NCI-H1694 (cell line): ENCODE measurements around the gene DDN.

Source experiments
- DNase-seq: peaks from one replicate; lab custom pipeline; 2025; lab: John Stamatoyannopoulos, UW

Gene DDN

GRCh38 chr12:48966177-48966895 is 32.8 kb downstream of the DDN start:
- no peak for DNase-seq

GRCh38 chr12:48965298-48965838 is 33.8 kb downstream of the DDN start:
- no peak for DNase-seq

DNA sequence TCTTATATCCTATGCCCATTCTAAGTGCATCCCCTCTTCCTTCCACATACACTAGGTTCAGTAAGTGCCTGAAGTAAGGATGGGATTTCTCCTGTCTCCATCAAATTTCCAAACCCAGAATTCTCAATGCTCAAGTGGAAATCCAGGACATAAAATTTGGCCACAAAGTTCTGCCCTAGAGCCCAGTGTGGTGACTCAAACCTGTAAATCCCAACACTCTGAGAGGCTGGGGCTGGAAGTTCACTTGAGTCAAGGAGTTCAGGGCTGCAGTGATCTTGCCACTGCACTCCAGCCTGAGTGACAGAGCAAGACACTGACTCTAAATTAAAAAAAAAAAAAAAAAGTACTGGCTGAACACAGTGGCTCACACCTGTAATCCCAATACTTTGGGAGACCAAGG is 37.4 kb downstream of the DDN start:
- no peak for DNase-seq

- no peak for DNase-seq
These were observed 37.8 kb downstream of the DDN start for GRCh38 chr12:48961331-48961730.

GRCh38 chr12:48960834-48961233 is 38.3 kb downstream of the DDN start:
- no peak for DNase-seq

DNA sequence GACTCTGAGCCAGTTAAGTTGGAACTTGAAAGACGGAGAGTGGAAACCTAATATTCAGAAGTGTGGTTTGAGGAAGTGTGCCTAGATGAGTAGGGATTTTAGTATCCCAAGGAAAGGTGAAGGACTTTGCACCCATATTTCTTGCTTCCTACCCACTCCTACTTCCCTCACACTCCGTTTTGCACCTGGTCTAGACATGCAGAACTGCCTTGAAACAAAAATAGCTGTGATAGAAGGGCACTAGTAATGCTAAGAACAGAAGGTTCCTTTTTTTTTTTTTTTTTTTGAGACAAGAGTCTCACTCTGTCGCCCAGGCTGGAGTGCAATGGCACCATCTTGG is 41.2 kb downstream of the DDN start:
- no peak for DNase-seq

DNA sequence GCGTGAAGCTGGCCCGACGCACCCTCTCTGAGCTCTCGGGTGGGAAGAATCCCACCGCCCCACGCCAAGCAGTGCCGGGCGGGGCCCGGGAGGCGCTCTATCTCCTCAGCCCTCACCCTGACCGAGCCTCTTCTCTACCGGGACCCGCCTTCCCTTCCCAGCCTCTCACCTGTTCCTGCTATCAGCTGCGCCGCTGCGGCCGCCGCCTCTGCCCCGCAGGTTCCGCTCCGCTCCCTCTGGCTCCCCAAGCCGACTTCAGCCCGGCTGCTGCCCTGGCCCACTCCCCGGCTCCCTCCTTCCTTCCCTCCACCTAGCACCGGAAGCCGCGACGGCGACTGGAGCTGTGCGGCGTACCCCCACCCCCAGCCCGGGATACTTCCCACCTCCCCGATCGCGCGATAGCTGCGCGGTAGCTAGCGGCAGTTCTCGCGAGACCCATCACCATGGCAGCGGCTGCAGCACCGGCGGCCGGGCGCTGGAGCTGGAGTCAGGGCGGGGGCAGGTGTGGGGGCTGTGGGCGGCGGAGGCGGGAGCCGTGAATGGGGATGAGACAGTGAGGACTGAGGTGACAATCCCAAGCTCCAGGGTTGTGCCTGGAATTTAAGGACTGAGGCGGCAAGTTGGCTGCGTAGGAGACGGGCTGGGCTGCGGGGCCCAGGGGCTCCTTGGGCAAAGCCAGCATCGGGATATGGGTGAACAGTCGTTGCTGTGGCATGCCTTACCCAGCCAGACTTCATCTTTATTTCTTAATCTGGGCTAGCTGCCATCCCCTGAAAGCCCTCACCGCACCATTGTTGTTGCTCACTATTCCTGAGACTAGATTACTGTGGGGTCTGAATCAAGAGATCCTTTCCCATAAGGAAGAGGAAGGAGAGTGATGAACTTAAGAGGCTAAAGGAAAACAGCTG is 41.8 kb downstream of the DDN start, which contains the start of gene ARF3:
Gene ARF3 (minus strand): TSS at position 347 of the 908 bp plus-strand sequence. CDS start 16,392 bp downstream, outside the sequence.
- peak; percentile 84 for DNase-seq

- DNase-seq: peak; percentile 51
These were observed 42.7 kb downstream of the DDN start for GRCh38 chr12:48956279-48957140.

- no peak for DNase-seq
These were observed 44.2 kb downstream of the DDN start for GRCh38 chr12:48954841-48955501.

DNA sequence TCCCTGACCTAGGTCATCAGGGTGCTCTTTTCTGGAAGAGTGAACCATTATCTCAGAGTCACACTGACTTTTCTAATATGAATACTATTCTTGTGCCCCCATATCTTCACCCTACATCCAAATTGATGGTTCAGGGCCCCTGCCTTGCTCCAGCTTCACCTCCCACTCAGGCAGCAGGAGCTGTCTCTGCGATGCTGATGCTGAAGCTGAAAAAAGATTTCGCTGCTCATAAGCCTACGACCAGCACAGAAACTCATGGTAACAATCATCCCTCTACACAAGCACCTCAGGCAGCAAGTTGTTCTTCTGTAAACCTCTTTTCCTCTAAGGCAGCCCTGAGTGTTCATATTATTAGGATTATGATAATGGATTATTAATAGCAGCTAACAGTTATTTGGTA is 45.1 kb downstream of the DDN start:
- DNase-seq: no peak

- no peak for DNase-seq
These were observed 46.5 kb downstream of the DDN start for GRCh38 chr12:48952691-48953090.

- no peak for DNase-seq
These were observed 51.4 kb downstream of the DDN start for GRCh38 chr12:48947727-48948126.

GRCh38 chr12:48946943-48947342 is 52.2 kb downstream of the DDN start:
- no peak for DNase-seq

DNA sequence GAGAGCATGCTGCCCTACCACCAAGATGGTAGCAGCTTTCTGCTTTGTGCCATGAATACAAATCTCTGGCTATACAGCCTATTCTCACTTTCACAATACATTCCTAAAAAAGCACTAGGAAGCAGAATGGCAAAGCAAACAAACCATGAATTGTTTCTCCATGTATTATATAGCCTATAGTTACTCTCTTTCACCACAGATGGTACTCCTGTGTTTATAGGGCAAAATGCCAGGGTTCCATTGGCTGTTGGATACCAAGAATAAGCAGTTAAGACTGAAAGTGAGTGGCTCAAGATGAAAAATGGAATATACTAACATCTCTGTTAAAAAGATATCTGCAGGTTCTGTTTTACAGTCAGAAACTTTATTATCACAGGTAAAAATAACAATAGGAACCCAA is 53.0 kb downstream of the DDN start:
- DNase-seq: peak; percentile 70
